Testis (tissue), 3 donors: ENCODE measurements around the gene RFC2. TPM values are rescaled to one million over a fixed set of nuclear protein-coding genes. Genes with fewer than 3 reads are reported as not detected.

Experiments
- DNase-seq: peaks from one replicate; pipeline ENCODE4 v3.0.0-alpha.2; 2019
- H3K27ac ChIP-seq, 2 donors: fragments of 200-600 bp; sonication (generic); one replicate each; pipeline ENCODE4 v1.5.1; 2019
- H3K27me3 ChIP-seq: fragments of 200-600 bp; sonication (generic); one replicate; pipeline ENCODE4 v1.5.1; 2019
- H3K36me3 ChIP-seq: fragments of 200-600 bp; sonication (generic); one replicate; pipeline ENCODE4 v1.5.1; 2017; ENCODE audit warnings: low read depth; ENCODE audit errors: missing control alignments
- H3K4me1 ChIP-seq: fragments of 200-600 bp; sonication (generic); one replicate; pipeline ENCODE4 v1.5.1; 2019
- H3K4me3 ChIP-seq, 2 donors: fragments of 200-600 bp; sonication (generic); one replicate each; pipeline ENCODE4 v1.5.1; 2017 to 2019
- H3K9me3 ChIP-seq: fragments of 200-600 bp; sonication (generic); one replicate; pipeline ENCODE4 v1.5.1; 2017
- CTCF ChIP-seq, 3 experiments: fragments of 450-650 bp in 2 of 3; fragments of 200-600 bp in 1 of 3; sonication (generic) in 1 of 3; IDR thresholded peaks; one replicate each; pipeline ENCODE4 v1.5.1; 2016 to 2019; ENCODE audit warnings: antibody characterized with exemption in 3 of 3, mild to moderate bottlenecking in 2 of 3, moderate library complexity in 1 of 3
- POLR2A ChIP-seq: fragments of 450-650 bp; IDR thresholded peaks from one replicate; pipeline ENCODE4 v1.6.1; 2017; ENCODE audit warnings: antibody characterized with exemption, mild to moderate bottlenecking, moderate library complexity
- WGBS, 2 donors: methylation state at CpG; one replicate each; pipeline ENCODE4 v1.1.5; 2018; 5-methylcytosine and 5-hydroxymethylcytosine counted together
- intact Hi-C: fragments of 100-400 bp; cut with DNase I; formaldehyde crosslinking; loops from one replicate; pipeline ENCODE4 v1.15.1; 2023; ENCODE audit warnings: low total_unique reads
- polyA plus RNA-seq: library from polyadenylated mRNA; stranded (reverse); fragments of 350-450 nt; fragmentation: Illumina TruSeq; extraction: RNeasy Lipid Tissue Mini Kit (QIAGEN cat#74804); gene quantifications from one replicate; pipeline ENCODE4 v1.2.3, GENCODE V29; 2014; ENCODE audit warnings: low read depth, low replicate concordance; ENCODE audit not compliant: insufficient read depth
- total RNA-seq, 2 donors: library from RNA; depleted of rRNA; stranded (reverse); fragments of >200 nt; gene quantifications; one replicate each; pipeline ENCODE4 v1.2.3, GENCODE V29; 2016

Gene RFC2
- total and polyA plus RNA-seq, 3 donors from 2014 or later, result 10.8 to 29.2 (median 15.2) TPM

GRCh38 chr7:74187915-74188675 is 66.1 kb downstream of the RFC2 start:
- no peak for DNase-seq
- TF ChIP-seq POLR2A (no peak), CTCF (IDR thresholded peaks at IDR 0.05) (no peak)
- Histone ChIP-seq H3K36me3 (no peaks in the 10 kb centered on the region), H3K27ac (no peak overlapping the region), H3K9me3 (no peaks in the 10 kb centered on the region), H3K4me1 (peaks cover 22% of the 10 kb centered on the region), H3K4me3 (no peak overlapping the region), H3K27me3 (no peaks in the 10 kb centered on the region)
- intact Hi-C loops, result no loop called here
- 64 to 67% methylated on average over 11 of the region's 11 CpGs for WGBS, 2 donors

GRCh38 chr7:74185636-74186035 is 68.6 kb downstream of the RFC2 start:
- Histone ChIP-seq H3K9me3 (no peaks in the 10 kb centered on the region), H3K27me3 (no peaks in the 10 kb centered on the region), H3K4me1 (peaks cover 26% of the 10 kb centered on the region), H3K36me3 (no peaks in the 10 kb centered on the region), H3K27ac (peak overlapping the region in 1 of 2 donors; percentile 34), H3K4me3 (no peak overlapping the region)
- WGBS, 2 donors, result 19 to 33% methylated on average over 5 of the region's 5 CpGs
- intact Hi-C loops, result no loop called here
- DNase-seq, result no peak
- TF ChIP-seq POLR2A (no peak), CTCF (IDR thresholded peaks at IDR 0.05) (no peak)

GRCh38 chr7:74185016-74185415 is 69.2 kb downstream of the RFC2 start:
- H3K27ac ChIP-seq, result peak overlapping the region in 1 of 2 donors; percentile 34
- intact Hi-C loops, result no loop called here
- no peak overlapping the region for H3K4me3 ChIP-seq
- no peaks in the 10 kb centered on the region for H3K27me3 ChIP-seq
- 84 to 87% methylated on average over 6 of the region's 6 CpGs for WGBS, 2 donors
- no peak for DNase-seq
- peaks cover 26% of the 10 kb centered on the region for H3K4me1 ChIP-seq
- TF ChIP-seq POLR2A (no peak), CTCF (IDR thresholded peaks at IDR 0.05) (no peak)
- no peaks in the 10 kb centered on the region for H3K36me3 ChIP-seq
- H3K9me3 ChIP-seq, result no peaks in the 10 kb centered on the region

GRCh38 chr7:74183653-74184450 is 70.3 kb downstream of the RFC2 start:
- H3K4me3 ChIP-seq, result no peak overlapping the region
- peaks cover 27% of the 10 kb centered on the region for H3K4me1 ChIP-seq
- WGBS, 2 donors, result 67 to 68% methylated on average over 7 of the region's 7 CpGs
- H3K27me3 ChIP-seq, result no peaks in the 10 kb centered on the region
- H3K27ac ChIP-seq, result no peak overlapping the region
- no peak for DNase-seq
- intact Hi-C loops, result no loop called here
- TF ChIP-seq POLR2A (no peak), CTCF (IDR thresholded peaks at IDR 0.05) (no peak)
- no peaks in the 10 kb centered on the region for H3K36me3 ChIP-seq
- H3K9me3 ChIP-seq, result no peaks in the 10 kb centered on the region
